NCI-H460 (cell line): ENCODE data around the gene ABTB2. TPM values are rescaled to one million over a fixed set of nuclear protein-coding genes. Genes with fewer than 3 reads are reported as not detected.
"Not testable (repeated sequence)": the region's sequence is repeated elsewhere in the genome, so short reads cannot be mapped to it uniquely, and the experiment has no call there.

Experiments
- DNase-seq: peaks from one replicate; pipeline ENCODE4 v3.0.0-alpha.2; 2016; ENCODE audit warnings: low read depth; ENCODE audit errors: extremely low read depth
- total RNA-seq: library from RNA; depleted of rRNA; stranded (reverse); fragments of >200 nt; shearing (Covaris generic); gene quantifications from 2 replicates; pipeline ENCODE4 v1.2.3, GENCODE V29; 2014

The ABTB2 gene
- total RNA-seq, 1 experiment from 2014 or later = 1.3 TPM

DNA sequence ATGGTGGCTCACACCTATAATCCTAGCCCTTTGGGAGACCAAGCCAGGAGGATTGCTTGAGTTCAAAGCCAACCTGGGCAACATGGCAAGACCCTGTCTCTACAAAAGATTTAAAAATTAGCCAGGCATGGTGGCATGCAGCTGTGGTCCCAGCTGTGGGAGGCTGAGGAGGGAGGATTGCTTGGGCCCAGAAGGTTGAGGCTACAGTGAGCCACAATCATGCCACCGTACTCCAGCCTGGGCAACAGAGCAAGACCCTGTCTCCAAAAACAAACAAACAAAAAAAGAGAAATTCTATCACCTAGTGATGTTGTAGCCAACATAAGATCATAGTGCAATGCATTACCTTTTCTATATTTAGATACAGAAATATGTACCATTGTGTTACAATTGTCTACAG lies 138.5 kb downstream of the ABTB2 start:
- no peak for DNase-seq

DNA sequence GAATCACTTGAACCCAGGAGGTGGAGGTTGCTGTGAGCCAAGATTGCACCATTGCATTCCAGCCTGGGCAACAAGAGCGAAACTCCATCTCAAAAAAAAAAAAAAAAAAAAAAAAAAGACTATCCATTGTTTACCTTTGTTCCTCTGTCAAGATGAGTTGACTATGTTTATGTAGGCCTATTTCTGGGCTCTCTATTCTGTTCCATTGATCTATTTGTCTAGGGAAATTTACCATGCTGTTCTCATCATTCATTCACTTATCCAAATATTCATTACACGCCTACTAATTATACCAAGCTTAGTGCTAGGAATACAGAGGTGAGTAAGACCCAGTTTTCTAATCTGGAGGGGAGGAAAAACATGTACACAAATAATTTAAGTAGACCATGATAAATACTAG lies 139.1 kb downstream of the ABTB2 start:
- DNase-seq = not testable (repeated sequence)

DNA sequence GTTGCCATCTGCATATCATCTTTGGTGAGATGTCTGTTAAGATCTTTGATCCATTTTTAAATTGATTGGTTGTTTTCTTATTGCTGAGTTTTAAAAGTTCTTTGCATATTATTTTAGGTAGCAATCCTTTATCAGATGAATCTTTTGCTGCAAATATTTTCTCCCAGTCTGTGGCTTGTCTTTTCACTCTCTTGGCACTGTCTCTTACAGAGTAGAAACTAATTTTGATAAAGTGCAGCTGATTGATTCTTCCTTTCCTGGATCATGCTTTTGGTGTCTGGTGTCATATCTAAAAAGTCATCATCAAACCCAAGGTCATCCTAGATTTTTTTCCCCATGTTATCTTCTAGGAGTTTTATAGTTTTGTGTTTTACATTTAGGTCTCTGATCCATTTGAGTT lies 139.7 kb downstream of the ABTB2 start:
- no peak for DNase-seq

DNA sequence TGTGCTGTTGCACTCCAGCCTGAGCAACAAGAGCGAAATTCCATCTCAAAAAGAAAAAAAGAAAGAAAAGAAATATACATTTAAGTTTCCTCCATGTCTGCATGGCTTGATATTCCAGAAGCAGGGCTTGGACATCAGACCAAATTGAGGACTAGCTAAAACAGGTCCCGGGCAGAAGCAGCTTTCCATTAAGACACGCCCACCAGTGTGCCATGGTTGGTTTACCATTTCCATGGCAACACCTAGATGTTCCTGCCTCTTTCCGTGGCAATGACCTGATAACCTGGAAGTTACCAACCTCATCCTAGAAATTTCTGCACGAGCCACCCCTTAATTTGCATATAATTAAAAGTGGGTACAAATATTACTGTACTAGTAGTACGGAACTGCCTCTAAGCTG lies 141.1 kb downstream of the ABTB2 start:
- DNase-seq = no peak

DNA sequence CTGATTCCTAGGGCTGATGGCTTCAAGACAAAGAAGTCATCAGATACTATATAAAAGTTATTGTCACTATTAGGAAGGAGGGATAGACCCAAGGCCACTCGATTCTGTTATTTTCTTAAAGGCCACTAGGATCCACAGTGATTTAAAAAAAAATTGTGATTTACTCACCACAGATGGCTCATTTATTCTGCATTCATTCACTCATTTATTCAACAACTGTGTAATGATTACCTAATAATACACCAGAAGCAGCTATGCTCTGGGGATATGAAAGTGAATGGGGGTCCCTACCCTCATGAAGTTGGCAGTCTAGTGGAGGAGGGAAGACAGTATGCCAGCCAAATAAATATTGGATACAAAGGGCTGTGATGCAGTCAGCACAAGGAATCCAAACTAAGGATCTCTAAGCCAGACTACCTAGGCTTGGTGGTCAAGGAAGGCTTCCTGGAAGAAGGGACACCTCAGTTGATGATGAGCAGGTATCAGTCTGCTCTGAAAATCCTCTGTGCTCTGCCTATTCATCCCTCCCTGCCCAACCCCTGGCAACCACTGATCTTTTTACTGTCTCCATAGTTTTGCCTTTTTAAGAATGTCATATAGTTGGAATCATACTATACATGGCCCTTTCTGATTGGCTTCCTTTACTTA lies 141.9 kb downstream of the ABTB2 start:
- no peak for DNase-seq

DNA sequence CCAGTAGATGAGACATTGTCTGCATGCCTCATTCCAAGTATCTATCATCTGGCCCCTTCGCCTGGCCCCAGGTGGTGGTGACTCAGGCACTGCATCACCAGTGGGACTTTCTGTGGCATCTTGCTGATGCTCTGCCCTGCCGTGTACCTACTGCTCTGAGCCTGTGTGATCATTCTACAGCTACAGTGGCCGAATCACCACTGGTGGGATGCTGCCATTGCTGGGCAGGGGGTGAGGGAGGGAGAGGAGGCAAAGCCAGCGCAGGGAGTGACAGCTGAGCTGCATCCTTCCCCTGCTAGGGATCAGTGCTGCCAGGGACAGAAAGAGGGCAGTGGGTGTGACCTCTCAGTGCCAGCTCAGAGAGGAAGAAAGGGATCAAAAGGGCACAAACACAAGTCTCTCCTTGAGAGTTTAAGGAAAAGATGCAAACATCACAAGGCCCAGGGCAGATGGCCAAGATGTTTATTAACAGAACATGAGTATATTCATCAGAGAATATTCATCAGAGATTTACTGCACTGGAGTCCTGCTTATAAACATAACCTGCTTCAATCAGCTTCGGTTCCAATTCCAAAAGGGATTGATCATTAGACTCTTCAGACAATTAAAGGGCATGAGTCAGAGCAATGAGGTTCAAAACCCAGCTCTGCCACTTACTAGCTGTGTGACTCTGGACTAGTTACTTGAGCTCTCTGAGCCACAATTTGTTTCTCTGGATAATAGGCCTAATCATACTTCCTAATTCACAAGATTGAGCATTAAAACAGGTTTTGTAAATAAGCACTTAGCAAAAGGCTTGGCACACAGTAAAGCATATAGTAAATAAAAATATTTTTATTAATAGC lies 142.6 kb downstream of the ABTB2 start:
- no peak for DNase-seq

DNA sequence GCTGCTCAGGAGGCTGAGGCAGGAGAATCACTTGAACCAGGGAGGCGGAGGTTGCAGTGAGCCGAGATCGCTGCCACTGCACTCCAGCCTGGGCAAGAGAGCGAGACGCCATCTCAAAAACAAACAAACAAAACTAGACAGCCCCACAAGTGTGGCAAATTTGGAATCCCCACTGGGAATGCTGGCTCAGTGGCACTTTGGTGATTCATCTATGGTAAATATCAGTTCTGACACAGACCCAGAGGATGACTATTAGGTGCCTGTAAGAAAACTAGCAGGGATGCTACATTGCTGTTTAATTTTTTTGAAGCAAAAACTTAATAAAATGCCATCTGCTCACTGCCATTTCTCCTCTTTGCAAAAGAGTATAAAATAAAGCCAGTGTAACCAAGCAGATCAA lies 144.4 kb downstream of the ABTB2 start:
- no peak for DNase-seq

DNA sequence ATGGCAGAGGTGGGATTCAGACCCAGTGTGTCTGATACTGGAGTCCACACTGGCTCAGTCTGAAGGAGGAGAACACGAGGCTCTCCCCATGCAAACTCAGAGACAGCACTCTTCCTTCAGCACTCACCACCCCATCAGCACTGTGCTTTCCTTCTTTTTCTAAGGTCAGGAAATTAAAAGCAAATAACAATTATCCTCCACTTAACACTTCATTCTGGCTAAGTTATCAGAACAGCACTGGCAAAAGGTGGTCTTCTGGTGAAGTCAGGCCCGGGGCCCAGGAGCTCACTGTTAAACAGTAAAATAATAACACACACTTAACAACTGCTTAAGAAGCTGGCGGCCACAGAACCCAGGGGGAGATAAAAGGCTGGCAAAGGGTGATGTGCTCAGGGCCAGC lies 145.2 kb downstream of the ABTB2 start:
- no peak for DNase-seq

DNA sequence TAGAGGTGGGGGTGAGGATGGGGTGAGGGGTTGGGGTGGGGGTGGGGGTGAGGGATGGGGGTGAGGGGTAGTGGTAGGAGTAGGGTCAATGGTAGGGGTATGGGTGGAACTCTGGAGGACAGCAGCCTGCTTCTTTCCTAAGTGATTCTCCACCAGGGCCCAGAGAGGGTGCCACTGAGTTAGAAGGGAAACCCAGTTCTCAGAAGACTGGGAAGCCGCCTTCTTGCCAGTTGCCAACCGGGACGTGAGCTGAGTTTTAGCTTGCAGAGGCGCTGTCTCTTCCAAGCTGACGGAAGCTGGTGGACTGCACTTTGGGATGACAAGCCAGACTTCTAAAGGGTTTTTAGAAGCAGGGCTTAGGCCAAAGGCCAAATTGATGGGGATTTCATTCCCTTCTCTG lies 148.0 kb downstream of the ABTB2 start:
- no peak for DNase-seq

DNA sequence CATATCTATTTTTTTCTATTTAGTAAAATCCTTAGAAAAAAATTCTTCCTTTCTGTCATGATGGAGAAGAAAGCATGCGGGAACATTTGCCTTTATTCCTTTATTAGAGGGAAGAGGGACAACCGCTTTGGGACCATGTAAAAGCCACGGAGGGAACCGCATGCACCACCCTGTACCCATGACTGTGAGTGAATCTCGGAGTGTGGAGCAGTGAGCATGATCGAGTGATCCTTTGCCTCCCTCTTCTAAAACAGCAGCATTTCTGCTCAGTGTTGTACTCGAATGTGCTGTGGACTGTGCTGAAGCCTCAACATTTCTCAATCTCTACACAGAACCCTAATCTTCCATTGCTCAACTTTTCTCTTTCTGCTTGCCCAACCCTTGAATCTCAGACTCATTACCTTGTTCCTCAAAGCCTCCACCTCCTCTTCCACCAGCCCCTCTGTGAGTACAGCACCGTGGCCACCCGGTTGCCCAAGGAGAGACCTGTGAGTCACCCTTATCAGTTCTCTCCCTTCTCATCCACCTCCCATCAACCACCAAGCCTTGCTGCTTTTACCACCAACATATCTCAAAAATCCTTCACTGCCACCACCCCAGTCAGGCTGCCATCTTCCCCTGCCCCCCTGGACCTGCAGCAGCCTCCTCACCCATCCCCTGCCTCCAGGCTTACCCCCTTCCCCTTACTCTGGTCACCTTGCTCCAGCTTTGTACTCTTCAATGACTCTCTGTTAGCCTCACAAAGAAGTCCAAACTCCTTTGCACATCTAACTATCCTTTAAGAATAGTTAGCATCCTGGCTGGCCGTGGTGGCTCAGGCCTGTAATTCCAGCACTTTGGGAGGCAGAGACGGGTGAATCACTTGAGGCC lies 149.3 kb downstream of the ABTB2 start:
- no peak for DNase-seq

DNA sequence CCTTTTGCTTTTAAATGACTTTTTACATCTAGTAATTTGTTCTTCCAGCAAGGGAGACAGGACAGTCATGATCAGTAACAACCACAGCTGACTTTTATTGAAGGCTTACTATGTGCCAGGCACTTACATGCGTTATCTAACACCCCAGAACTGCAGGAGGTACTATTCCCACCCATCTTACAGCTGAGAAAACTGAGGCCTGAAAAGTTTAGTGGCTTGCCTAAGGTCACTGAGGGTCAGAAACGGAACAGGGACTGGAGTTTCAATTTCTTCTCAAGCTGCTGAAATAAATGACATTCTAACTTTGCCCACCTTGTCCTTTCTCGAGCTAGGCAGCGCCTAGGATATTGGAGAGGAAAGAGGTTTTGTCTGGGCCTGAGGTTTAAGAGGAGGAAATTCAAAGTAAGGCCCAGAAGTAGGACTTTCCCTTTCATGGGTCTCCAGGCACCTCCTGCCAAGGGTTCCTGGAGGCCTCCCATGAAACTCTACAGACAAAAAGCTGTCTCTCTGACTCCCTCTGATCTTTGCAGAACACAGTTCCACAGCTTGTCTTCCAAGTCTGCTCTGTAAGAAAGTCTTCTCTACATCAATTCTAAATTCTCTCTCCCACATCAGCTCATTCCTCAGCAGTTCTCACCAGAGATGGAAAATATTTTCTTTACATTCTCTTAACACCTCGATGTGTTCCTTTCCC lies 150.2 kb downstream of the ABTB2 start:
- DNase-seq = no peak

DNA sequence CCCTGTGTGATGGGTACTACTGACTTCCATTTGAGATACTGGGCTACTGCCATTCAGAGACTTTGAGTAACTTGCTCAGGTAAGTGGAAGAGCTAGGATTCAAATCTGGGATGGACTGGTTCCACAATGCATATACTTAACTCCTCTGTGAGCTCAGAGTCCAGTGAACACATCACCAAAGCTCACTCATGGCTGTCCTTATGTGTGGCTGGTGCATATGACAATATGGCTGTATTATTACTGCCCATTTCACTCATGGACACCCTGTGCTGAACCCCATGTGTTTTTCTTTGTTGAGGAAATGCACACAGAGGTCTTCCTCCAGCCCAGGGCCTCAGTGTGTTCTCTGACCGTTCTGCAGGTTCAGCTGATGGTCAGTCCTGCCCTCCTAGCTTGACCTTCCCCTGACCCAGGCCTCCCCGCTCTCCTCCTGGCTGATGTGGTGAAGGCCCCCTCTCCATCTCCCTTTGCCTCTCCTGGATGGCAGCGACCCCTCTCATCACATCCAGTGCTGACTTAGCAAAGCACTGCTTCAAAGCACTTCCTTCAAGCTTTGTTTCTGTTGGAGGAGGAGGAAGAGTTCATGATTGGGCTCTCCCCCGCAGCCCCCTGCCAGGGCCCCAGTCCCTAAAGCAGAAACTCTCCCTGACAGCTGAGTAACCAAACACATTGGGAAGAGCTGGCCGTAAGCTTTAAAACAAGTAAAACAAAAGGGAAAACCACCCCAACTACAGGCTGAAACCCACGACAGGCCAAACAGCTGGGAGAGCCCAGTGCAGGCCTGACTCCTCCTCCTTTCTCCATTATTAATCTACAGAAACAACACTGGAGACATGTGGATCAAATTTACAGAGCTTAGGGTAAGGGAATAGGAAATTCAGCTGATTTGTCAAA lies 151.2 kb downstream of the ABTB2 start:
- DNase-seq = no peak

DNA sequence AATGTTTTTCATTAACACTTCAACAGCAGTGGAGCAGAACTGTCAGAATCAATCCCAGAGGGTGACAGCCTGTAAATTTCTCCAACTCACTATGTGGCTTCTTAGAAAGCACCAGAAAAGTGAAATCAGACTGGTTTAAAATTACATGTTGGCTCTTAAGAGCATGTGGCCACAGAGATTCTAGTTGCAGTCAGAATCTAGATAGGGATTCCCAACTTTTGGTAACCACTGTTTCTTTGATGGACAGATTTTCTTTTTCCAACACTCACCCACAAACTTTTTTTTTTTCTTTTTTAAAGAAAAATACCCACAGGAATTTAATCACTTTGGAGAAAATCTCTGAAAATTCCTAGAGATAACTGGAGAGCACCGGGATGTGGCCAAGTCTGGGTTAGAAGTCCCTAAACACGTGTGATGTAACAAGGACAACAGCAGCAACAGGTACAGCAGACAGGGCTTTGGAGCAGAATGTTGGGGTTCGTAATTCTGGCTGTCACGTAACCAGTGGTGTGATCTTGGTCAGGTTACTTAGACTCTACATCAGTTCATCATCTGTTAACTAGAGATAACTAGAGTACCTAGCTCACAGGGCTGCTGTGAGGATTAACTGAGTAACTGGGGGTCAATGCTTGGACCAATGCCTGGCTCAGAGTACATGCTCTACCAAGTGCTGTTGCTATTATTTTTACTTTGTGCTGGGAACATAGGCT lies 152.3 kb downstream of the ABTB2 start:
- DNase-seq = no peak

DNA sequence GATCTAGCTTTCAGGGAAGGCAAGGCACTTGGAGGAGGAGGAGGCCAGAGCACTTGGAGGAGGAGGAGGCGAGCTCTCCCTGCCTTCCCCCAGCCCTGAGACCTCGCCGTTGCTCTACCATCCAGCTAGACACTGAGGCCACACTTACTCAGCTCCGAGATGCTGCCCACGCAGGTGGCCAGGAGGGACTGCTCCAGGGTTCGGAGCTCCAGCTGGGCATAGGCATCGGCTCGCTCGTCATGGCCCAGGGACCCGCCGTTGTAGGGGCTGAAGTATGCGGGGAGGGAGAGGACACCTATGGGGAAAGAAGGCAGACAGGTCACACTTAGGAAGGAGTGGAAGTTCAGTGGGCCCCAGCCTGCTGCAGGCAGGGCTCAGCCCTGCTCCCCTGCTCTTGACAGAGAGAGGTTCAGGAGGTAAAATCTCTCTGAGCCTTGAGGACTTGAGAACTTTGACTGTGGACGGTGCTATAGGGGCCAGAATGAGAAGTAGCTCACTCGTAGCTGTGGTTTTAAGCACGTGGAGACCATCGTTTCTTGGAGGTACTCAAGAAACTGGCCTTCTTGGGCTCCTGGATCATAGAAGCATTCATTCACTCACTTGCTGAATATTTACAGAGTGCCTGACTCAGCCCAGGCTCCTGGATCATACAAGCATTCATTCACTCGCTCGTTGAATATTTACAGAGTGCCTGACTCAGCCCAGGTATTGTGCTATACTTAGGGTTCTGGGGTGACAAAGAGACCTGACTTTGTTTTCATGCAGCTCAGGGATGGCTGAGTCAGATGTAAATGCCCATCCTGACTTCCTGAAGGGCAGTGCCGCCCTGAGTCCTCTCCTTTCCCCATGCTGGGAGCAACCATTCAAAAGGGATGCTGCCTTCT lies 153.2 kb downstream of the ABTB2 start:
- no peak for DNase-seq

DNA sequence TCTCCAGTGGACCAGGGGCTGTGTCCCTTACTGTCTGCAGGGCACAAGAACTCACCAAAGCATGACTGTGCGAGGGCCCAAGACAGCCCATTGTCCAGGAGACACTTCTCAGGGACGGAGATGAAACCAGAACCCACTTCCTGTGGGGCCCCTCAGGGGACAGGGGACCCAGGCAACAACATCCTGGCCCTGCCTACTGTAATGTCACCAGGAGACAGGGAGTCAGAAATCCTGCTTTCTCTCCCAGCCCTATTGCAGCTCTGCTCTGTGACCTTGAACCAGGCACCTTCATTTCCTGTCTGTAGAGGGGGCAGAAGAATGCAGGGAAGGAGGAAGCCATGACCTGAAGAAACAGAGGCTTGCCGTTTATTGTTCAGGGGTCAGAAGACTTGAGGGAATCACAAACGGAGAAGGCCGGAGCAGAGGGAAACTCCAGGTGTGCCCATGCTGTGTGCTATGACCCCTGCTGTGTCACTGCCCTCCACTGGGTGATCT lies 154.4 kb downstream of the ABTB2 start:
- no peak for DNase-seq

DNA sequence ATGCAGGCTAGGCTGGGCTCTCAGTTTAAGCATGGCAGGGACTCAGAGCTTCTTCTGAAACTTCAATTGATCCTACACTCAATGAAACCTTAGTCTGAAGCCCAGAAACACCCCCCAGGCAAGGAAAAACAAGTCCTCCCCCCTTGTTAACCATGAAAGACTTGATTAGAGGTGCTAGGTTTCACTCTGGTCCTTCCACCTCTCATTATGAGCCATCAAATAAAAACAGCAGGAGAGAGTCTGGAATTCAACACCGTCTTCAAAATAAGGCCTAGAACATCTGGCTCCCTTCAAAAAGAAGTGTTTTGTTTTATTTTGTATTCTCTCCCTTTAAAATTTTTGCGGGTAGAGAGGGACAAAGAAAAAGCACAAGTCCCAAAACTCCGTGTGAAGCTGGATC lies 156.7 kb downstream of the ABTB2 start:
- no peak for DNase-seq

DNA sequence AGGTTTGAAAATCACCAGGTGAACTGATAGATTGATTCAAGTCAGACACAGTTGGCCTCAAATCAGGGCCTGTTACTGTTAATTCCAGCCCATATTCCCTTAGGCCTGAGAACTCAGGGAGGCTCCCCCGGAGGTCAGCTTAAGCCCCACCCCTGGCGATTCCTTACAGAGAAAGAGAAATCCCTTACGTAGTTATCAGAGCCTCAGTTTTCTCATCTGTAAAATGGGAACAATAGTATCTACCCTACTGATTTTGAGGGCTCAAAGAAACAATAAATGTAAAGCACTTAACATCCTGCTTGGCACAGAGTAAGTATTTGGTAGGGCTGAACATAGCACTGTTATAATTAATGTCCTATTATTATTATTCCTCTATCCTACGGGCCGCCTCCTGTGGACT lies 158.3 kb downstream of the ABTB2 start:
- no peak for DNase-seq

DNA sequence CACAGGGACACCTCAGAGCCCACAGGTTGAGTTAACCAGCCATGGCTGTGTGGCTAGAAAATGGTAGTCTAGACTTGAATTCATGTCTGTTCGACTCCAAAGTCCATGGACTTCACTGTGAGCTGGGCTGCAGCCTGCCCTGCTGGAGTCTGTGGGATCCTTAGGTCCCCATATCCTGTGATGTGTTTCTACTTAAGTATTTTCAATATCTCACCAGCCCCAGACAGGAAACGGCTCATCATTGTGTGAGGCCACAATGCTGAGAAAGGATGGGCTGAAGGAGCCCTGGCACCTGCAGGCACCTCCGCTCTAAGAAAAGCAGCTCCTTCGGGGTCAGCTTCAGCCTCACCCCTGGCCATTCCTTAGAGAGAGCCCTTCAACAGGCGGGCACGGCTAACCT lies 159.3 kb downstream of the ABTB2 start:
- DNase-seq = no peak
